Fibroblast of lung (primary cell): ENCODE results near the gene CCDC102B. TPM values are rescaled to one million over a fixed set of nuclear protein-coding genes. Genes with fewer than 3 reads are reported as not detected.

Source experiments
- DNase-seq, 2 donors: peaks; one replicate each; pipeline versions ENCODE4 v3.0.0 to v3.0.0-alpha.2; 2010; ENCODE audit warnings: low read depth in 2 of 2
- H2AFZ ChIP-seq: 2 replicates; pipeline ENCODE4 v1.5.1; 2012; ENCODE audit warnings: low read length, control low read depth, inconsistent platforms
- H3K27ac ChIP-seq: 2 replicates; pipeline ENCODE4 v1.5.1; 2011; ENCODE audit warnings: low read length, control low read depth; ENCODE audit not compliant: insufficient read depth
- H3K27me3 ChIP-seq: 2 replicates; pipeline ENCODE4 v1.5.1; 2011; ENCODE audit warnings: mild to moderate bottlenecking, low read length; ENCODE audit not compliant: control insufficient read depth, insufficient read depth
- H3K36me3 ChIP-seq: 2 replicates; pipeline ENCODE4 v1.5.1; 2011; ENCODE audit warnings: low read length; ENCODE audit not compliant: control insufficient read depth, insufficient read depth
- H3K4me1 ChIP-seq: 2 replicates; pipeline ENCODE4 v1.5.1; 2011; ENCODE audit warnings: low read length; ENCODE audit not compliant: control insufficient read depth, insufficient read depth; ENCODE audit errors: extremely low read depth
- H3K4me2 ChIP-seq: 2 replicates; pipeline ENCODE4 v1.5.1; 2011; ENCODE audit warnings: low read length, control low read depth; ENCODE audit not compliant: insufficient read depth; ENCODE audit errors: extremely low read depth
- H3K4me3 ChIP-seq, 4 experiments: fragments of 200-600 bp in 1 of 4; sonication (generic) in 1 of 4; replicated peaks in 1 of 4; 2 replicates each; pipeline ENCODE4 v1.5.1; 2011 to 2016; ENCODE audit warnings: low read length in 4 of 4, low read depth in 3 of 4, mild to moderate bottlenecking in 3 of 4, control low read depth in 2 of 4, inconsistent platforms in 1 of 4, mixed read lengths in 1 of 4; ENCODE audit not compliant: insufficient read depth in 1 of 4; ENCODE audit errors: control extremely low read depth in 1 of 4
- H3K79me2 ChIP-seq: 2 replicates; pipeline ENCODE4 v1.5.1; 2012; ENCODE audit warnings: mild to moderate bottlenecking, low read length, inconsistent platforms; ENCODE audit not compliant: control insufficient read depth, insufficient read depth
- H3K9ac ChIP-seq: 2 replicates; pipeline ENCODE4 v1.5.1; 2011; ENCODE audit warnings: mild to moderate bottlenecking, low read length, control low read depth; ENCODE audit not compliant: insufficient read depth
- H3K9me3 ChIP-seq: 2 replicates; pipeline ENCODE4 v1.5.1; 2012; ENCODE audit warnings: low read depth, low read length; ENCODE audit not compliant: control insufficient read depth, insufficient read depth
- H4K20me1 ChIP-seq: 2 replicates; pipeline ENCODE4 v1.5.1; 2011; ENCODE audit warnings: low read length; ENCODE audit not compliant: control insufficient read depth, insufficient read depth; ENCODE audit errors: extremely low read depth
- CTCF ChIP-seq, 2 donors: IDR thresholded peaks in 1 of 2; conservative IDR thresholded peaks in 1 of 2; 1 replicate in 1 of 2; 2 replicates in 1 of 2; pipeline ENCODE4 v1.5.1; 2011 to 2012; ENCODE audit warnings: low read length in 2 of 2, control low read depth in 1 of 2, inconsistent platforms in 1 of 2, low read depth in 1 of 2, mild to moderate bottlenecking in 1 of 2
- EZH2 ChIP-seq: IDR thresholded peaks from 2 replicates; pipeline ENCODE4 v1.5.1; 2012; ENCODE audit warnings: low read length, control low read depth, mild to moderate bottlenecking; ENCODE audit errors: missing control alignments
- polyA plus RNA-seq, 2 donors: library from polyadenylated mRNA; depleted of rRNA in 1 of 2; stranded (reverse) in 1 of 2; unstranded in 1 of 2; fragments of >200 nt; gene quantifications; 2 replicates each; pipeline ENCODE4 v1.2.1, GENCODE V29; 2011 to 2012; ENCODE audit warnings: missing spikeins in 1 of 2
- total RNA-seq: library from RNA; depleted of rRNA; stranded (reverse); fragments of >200 nt; gene quantifications from 2 replicates; pipeline ENCODE4 v1.2.1, GENCODE V29; 2014

Gene CCDC102B
- total and polyA plus RNA-seq, 2 donors (not counting 1 experiment from before 2014, with no cell fraction given), result 33.7 to 35.3 TPM

- no peak overlapping the region for H3K27ac ChIP-seq
- no peaks in the 10 kb centered on the region for H3K36me3 ChIP-seq
- no peaks in the 10 kb centered on the region for H3K9me3 ChIP-seq
- no peak for TF ChIP-seq EZH2
- no peak for TF ChIP-seq CTCF (conservative IDR thresholded peaks at IDR 0.05 in 1 of 2, IDR thresholded peaks at IDR 0.05 in 1 of 2; ENCODE audit: low read depth in 1 of 2, low read length in 2 of 2)
- H3K79me2 ChIP-seq, result no peaks in the 10 kb centered on the region
- no peak for DNase-seq
- no peak overlapping the region for H3K9ac ChIP-seq
- H2AFZ ChIP-seq, result no peak overlapping the region
- no peaks in the 10 kb centered on the region for H3K27me3 ChIP-seq
- H3K4me2 ChIP-seq, result no peak overlapping the region
- no peak overlapping the region for H3K4me3 ChIP-seq
- H4K20me1 ChIP-seq, result no peaks in the 10 kb centered on the region
- no peaks in the 10 kb centered on the region for H3K4me1 ChIP-seq
These were observed 131.1 kb downstream of the CCDC102B start for GRCh38 chr18:68928762-68929675.

- no peaks in the 10 kb centered on the region for H4K20me1 ChIP-seq
- no peaks in the 10 kb centered on the region for H3K27me3 ChIP-seq
- no peak for TF ChIP-seq EZH2
- H2AFZ ChIP-seq, result no peak overlapping the region
- H3K9me3 ChIP-seq, result no peaks in the 10 kb centered on the region
- peaks cover 2% of the 10 kb centered on the region for H3K4me1 ChIP-seq
- H3K27ac ChIP-seq, result no peak overlapping the region
- H3K9ac ChIP-seq, result no peak overlapping the region
- H3K4me2 ChIP-seq, result no peak overlapping the region
- H3K4me3 ChIP-seq, result no peak overlapping the region
- no peaks in the 10 kb centered on the region for H3K79me2 ChIP-seq
- H3K36me3 ChIP-seq, result no peaks in the 10 kb centered on the region
- no peak for DNase-seq
These were observed 137.8 kb downstream of the CCDC102B start for GRCh38 chr18:68935686-68936085.

- Histone ChIP-seq H3K27me3 (no peaks in the 10 kb centered on the region), H3K9me3 (no peaks in the 10 kb centered on the region), H3K4me3 (no peak overlapping the region), H3K36me3 (no peaks in the 10 kb centered on the region), H3K79me2 (no peaks in the 10 kb centered on the region), H3K9ac (no peak overlapping the region), H2AFZ (no peak overlapping the region), H3K4me2 (no peak overlapping the region), H3K4me1 (peaks cover 2% of the 10 kb centered on the region), H4K20me1 (no peaks in the 10 kb centered on the region), H3K27ac (no peak overlapping the region)
- no peak for TF ChIP-seq CTCF (conservative IDR thresholded peaks at IDR 0.05 in 1 of 2, IDR thresholded peaks at IDR 0.05 in 1 of 2; ENCODE audit: low read depth in 1 of 2, low read length in 2 of 2)
- no peak for TF ChIP-seq EZH2
- no peak for DNase-seq
These were observed 139.2 kb downstream of the CCDC102B start for GRCh38 chr18:68937029-68937599.
